ENCODE data around the gene ITGA5. TPM values are rescaled to one million over a fixed set of nuclear protein-coding genes. Genes with fewer than 3 reads are reported as not detected.
A peak's percentile ranks its signal among the peaks of the same experiment; 100 is the strongest.

The ITGA5 gene
- total and polyA plus RNA-seq, 2 experiments from 2014 or later: 402 to 496 TPM

DNA sequence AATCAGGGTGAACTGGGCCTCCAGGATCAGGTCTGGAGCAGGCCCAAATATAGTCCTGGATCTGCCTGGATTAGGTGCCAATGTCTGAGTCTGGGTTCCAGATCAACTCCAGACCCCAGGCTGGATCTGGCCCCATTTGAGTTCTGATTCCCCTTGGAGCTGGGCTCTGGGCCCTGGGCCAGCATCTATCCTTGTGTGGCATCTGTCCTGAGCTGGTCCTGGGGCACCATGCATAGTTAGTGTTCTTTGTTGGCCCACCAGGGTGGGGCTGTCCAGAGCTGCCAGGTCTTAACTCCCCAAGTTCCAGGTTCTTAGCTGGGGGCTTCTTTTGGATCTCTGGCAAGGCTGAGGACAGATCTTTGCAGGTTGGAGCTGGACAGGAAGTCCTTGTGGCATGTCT lies 23.5 kb downstream of the ITGA5 start:
- H3K36me3 ChIP-seq (ENCODE audit: low read depth): peaks cover 64% of the 10 kb centered on the region
- H4K20me1 ChIP-seq (ENCODE audit: insufficient read depth): no peaks in the 10 kb centered on the region

GRCh38 chr12:54394986-54395385 lies 24.1 kb downstream of the ITGA5 start:
- WGBS, 2 experiments (ENCODE audit: low coverage in 1 of 2, low lambda C conversion rate in 2 of 2, missing lambda C conversion rate in 2 of 2): 69 to 73% methylated on average over 1 of the region's 1 CpG
- Histone ChIP-seq H3K4me2 (ENCODE audit: unreplicated experiment) (no peak overlapping the region), H3K79me2 (ENCODE audit: insufficient read depth) (peaks cover 7% of the 10 kb centered on the region), H4K20me1 (ENCODE audit: insufficient read depth) (no peaks in the 10 kb centered on the region), H3K9me2 (ENCODE audit: insufficient read depth) (no peaks in the 10 kb centered on the region), H3K9me3 (ENCODE audit: low read depth) (no peaks in the 10 kb centered on the region), H3K36me3 (ENCODE audit: low read depth) (peaks cover 58% of the 10 kb centered on the region), H2AFZ (no peak overlapping the region), H3K4me3 (no peak overlapping the region), H3K27me3 (replicated peaks; ENCODE audit: insufficient read depth) (no peaks in the 10 kb centered on the region), H3F3A (ENCODE audit: insufficient read depth) (peaks cover 71% of the 10 kb centered on the region), H3K27ac (no peak overlapping the region), H3K4me1 (ENCODE audit: insufficient read depth) (no peaks in the 10 kb centered on the region), H3K9ac (no peak overlapping the region)
- DNase-seq: no peak
- TF ChIP-seq EZH2 (IDR thresholded peaks at IDR 0.05; ENCODE audit: insufficient read depth, poor library complexity, severe bottlenecking): no peak
- TF ChIP-seq EZH2phosphoT487 (IDR thresholded peaks at IDR 0.05; ENCODE audit: insufficient read depth, low read depth): no peak
- in situ Hi-C loops (cut with MboI): no loop called here

More for the DNA sequence above, 23.5 kb downstream of the ITGA5 start:
- no peak overlapping the region for H2AFZ ChIP-seq
- TF ChIP-seq EZH2 (IDR thresholded peaks at IDR 0.05; ENCODE audit: insufficient read depth, poor library complexity, severe bottlenecking) (no peak), EZH2phosphoT487 (IDR thresholded peaks at IDR 0.05; ENCODE audit: insufficient read depth, low read depth) (no peak)
- peaks cover 76% of the 10 kb centered on the region for H3F3A ChIP-seq (ENCODE audit: insufficient read depth)
- no peak overlapping the region for H3K4me3 ChIP-seq
- H3K9me3 ChIP-seq (ENCODE audit: low read depth): no peaks in the 10 kb centered on the region
- H3K27me3 ChIP-seq (replicated peaks; ENCODE audit: insufficient read depth): no peaks in the 10 kb centered on the region
- H3K9me2 ChIP-seq (ENCODE audit: insufficient read depth): no peaks in the 10 kb centered on the region
- no peak overlapping the region for H3K27ac ChIP-seq
- H3K4me2 ChIP-seq (ENCODE audit: unreplicated experiment): no peak overlapping the region
- H3K9ac ChIP-seq: no peak overlapping the region
- H3K79me2 ChIP-seq (ENCODE audit: insufficient read depth): peaks cover 7% of the 10 kb centered on the region
- no peaks in the 10 kb centered on the region for H3K4me1 ChIP-seq (ENCODE audit: insufficient read depth)
- in situ Hi-C loops (cut with MboI): no loop called here
- no peak for DNase-seq

DNA sequence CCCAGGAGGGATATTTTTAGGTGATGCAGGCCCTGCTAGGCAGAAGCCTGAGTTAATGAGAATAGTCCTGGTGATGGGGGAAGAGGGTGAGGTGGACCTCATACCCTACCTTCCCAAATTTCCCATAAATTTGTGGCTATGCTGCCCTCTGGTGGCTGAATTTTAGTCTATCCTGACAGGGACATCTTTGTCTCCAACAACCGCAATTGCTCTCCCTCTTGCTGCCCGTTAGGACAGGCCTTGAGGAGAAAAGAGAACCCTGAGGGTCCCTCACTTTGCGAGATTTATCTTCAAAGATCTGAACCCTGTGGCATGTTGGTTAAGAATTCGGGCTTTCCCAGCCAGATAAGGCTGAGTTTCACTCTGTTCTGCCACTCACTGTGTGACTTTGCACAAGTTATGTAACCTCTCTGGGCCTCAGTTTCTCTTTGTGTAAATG lies 24.8 kb downstream of the ITGA5 start:
- no peaks in the 10 kb centered on the region for H3K4me1 ChIP-seq (ENCODE audit: insufficient read depth)
- no peak overlapping the region for H3K4me3 ChIP-seq
- WGBS, 2 experiments (ENCODE audit: low coverage in 1 of 2, low lambda C conversion rate in 2 of 2, missing lambda C conversion rate in 2 of 2): 19 to 20% methylated on average over 4 of the region's 4 CpGs
- H3K27me3 ChIP-seq (replicated peaks; ENCODE audit: insufficient read depth): no peaks in the 10 kb centered on the region
- peak; percentile 72 for DNase-seq
- peaks cover 52% of the 10 kb centered on the region for H3K36me3 ChIP-seq (ENCODE audit: low read depth)
- H2AFZ ChIP-seq: no peak overlapping the region
- peaks cover 64% of the 10 kb centered on the region for H3F3A ChIP-seq (ENCODE audit: insufficient read depth)
- no peak overlapping the region for H3K4me2 ChIP-seq (ENCODE audit: unreplicated experiment)
- in situ Hi-C loops (cut with MboI): no loop called here
- peaks cover 7% of the 10 kb centered on the region for H3K79me2 ChIP-seq (ENCODE audit: insufficient read depth)
- H3K9me3 ChIP-seq (ENCODE audit: low read depth): no peaks in the 10 kb centered on the region
- TF ChIP-seq EZH2phosphoT487 (IDR thresholded peaks at IDR 0.05; ENCODE audit: insufficient read depth, low read depth) (no peak), EZH2 (IDR thresholded peaks at IDR 0.05; ENCODE audit: insufficient read depth, poor library complexity, severe bottlenecking) (no peak)
- no peaks in the 10 kb centered on the region for H3K9me2 ChIP-seq (ENCODE audit: insufficient read depth)
- H3K27ac ChIP-seq: peak overlapping the region; percentile 8; the same call in 1 of the 2 replicates
- no peak overlapping the region for H3K9ac ChIP-seq
- no peaks in the 10 kb centered on the region for H4K20me1 ChIP-seq (ENCODE audit: insufficient read depth)

GRCh38 chr12:54393743-54394142 lies 25.3 kb downstream of the ITGA5 start:
- Histone ChIP-seq H3K4me1 (ENCODE audit: insufficient read depth) (no peaks in the 10 kb centered on the region), H3F3A (ENCODE audit: insufficient read depth) (peaks cover 66% of the 10 kb centered on the region), H4K20me1 (ENCODE audit: insufficient read depth) (no peaks in the 10 kb centered on the region), H3K79me2 (ENCODE audit: insufficient read depth) (peaks cover 7% of the 10 kb centered on the region), H3K27ac (peak overlapping the region; percentile 8; the same call in 1 of the 2 replicates), H3K9ac (no peak overlapping the region), H3K4me2 (ENCODE audit: unreplicated experiment) (no peak overlapping the region), H3K9me2 (ENCODE audit: insufficient read depth) (no peaks in the 10 kb centered on the region), H3K27me3 (replicated peaks; ENCODE audit: insufficient read depth) (no peaks in the 10 kb centered on the region), H3K4me3 (no peak overlapping the region), H3K9me3 (ENCODE audit: low read depth) (no peaks in the 10 kb centered on the region), H3K36me3 (ENCODE audit: low read depth) (peaks cover 47% of the 10 kb centered on the region), H2AFZ (no peak overlapping the region)
- TF ChIP-seq EZH2phosphoT487 (IDR thresholded peaks at IDR 0.05; ENCODE audit: insufficient read depth, low read depth) (no peak), EZH2 (IDR thresholded peaks at IDR 0.05; ENCODE audit: insufficient read depth, poor library complexity, severe bottlenecking) (no peak)
- WGBS, 2 experiments (ENCODE audit: low coverage in 1 of 2, low lambda C conversion rate in 2 of 2, missing lambda C conversion rate in 2 of 2): 45 to 57% methylated on average over 3 of the region's 3 CpGs
- in situ Hi-C loops (cut with MboI): no loop called here
- DNase-seq: no peak

GRCh38 chr12:54393207-54393609 lies 25.9 kb downstream of the ITGA5 start:
- H4K20me1 ChIP-seq (ENCODE audit: insufficient read depth): no peaks in the 10 kb centered on the region
- H3K4me3 ChIP-seq: no peak overlapping the region
- H3K36me3 ChIP-seq (ENCODE audit: low read depth): peaks cover 44% of the 10 kb centered on the region
- H3K79me2 ChIP-seq (ENCODE audit: insufficient read depth): peaks cover 7% of the 10 kb centered on the region; the same call in 1 of the 2 replicates
- no peak overlapping the region for H2AFZ ChIP-seq
- H3K4me1 ChIP-seq (ENCODE audit: insufficient read depth): no peaks in the 10 kb centered on the region
- no peak for DNase-seq
- in situ Hi-C loops (cut with MboI): no loop called here
- no peaks in the 10 kb centered on the region for H3K9me2 ChIP-seq (ENCODE audit: insufficient read depth)
- H3K4me2 ChIP-seq (ENCODE audit: unreplicated experiment): no peak overlapping the region
- no peaks in the 10 kb centered on the region for H3K9me3 ChIP-seq (ENCODE audit: low read depth)
- no peak overlapping the region for H3K27ac ChIP-seq
- H3F3A ChIP-seq (ENCODE audit: insufficient read depth): peaks cover 63% of the 10 kb centered on the region
- H3K9ac ChIP-seq: no peak overlapping the region
- H3K27me3 ChIP-seq (replicated peaks; ENCODE audit: insufficient read depth): no peaks in the 10 kb centered on the region
- TF ChIP-seq EZH2phosphoT487 (IDR thresholded peaks at IDR 0.05; ENCODE audit: insufficient read depth, low read depth): no peak
- 57 to 70% methylated on average over 3 to 6 of the region's 6 CpGs for WGBS, 2 experiments (ENCODE audit: low coverage in 1 of 2, low lambda C conversion rate in 2 of 2, missing lambda C conversion rate in 2 of 2)
